HG02798 (cell line): ENCODE data around the gene CNKSR2.

Experiments used
- ATAC-seq: cut with Tn5 transposase; IDR thresholded peaks from one replicate; pipeline ENCODE4 v1.9.1; 2021; ENCODE audit warnings: mild to moderate bottlenecking; ENCODE audit not compliant: unreplicated experiment, poor library complexity

CNKSR2 gene

GRCh38 chrX:21590012-21590776 is 216.0 kb downstream of the CNKSR2 start:
- ATAC-seq, result no peak

DNA sequence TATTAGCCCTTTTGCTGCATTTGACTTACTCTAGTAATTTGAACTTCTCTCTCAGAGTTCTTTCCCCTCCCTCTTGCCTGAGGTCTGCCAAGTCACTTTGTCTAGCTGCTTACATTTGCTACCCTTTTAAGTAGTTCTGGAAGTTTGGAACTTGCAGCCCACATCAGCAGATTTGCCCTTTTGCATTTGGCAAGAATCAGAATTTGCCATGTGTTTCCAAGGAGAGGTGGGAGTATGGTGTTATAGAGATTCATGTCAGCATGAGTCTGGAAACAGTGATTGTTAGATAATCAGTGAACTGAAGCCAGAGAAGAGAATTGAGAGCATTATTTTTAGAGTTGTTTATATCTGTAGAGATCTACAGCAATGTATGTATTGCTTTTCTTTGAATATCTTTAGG is 231.8 kb downstream of the CNKSR2 start:
- no peak for ATAC-seq

DNA sequence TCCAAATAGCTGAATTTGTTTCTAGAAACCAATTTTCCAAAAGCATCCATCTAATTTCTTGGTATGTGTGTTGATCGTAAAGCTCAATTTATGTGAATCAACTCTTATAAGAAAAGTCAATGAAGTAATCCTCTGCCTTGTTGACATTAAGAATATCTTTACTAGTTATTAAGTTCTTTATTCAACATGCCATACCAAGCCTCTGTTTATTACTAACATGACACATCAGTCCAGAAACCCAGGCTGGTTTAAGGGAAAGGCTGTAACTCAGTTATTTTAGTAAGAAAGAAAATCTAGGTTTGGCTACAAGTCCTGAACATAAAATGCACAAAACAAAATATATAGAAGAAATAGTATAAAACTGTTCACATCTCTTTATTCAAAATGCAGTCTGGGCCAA is 235.9 kb downstream of the CNKSR2 start:
- no peak for ATAC-seq

GRCh38 chrX:21612154-21612553 is 237.9 kb downstream of the CNKSR2 start:
- ATAC-seq, result no peak

GRCh38 chrX:21616386-21616785 is 242.2 kb downstream of the CNKSR2 start:
- no peak for ATAC-seq

DNA sequence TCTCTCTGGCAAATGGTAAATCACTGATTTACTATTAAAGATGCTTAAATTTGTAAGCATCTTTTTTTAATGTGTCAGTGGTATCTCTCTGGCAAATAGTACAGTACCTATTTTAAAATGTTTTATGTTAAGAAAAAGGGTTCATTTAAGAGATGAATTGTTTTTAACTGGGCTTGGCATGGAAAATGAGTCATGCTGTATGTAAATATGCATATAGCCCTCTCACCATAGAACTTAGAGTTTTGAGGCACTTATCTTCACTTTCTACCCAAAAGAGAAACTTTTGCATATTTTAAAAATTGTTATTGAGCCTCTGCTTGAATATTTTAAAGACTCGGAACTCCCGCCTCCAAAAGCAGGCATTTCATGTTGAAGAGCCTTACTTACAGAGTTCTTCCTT is 246.0 kb downstream of the CNKSR2 start:
- ATAC-seq, result no peak

DNA sequence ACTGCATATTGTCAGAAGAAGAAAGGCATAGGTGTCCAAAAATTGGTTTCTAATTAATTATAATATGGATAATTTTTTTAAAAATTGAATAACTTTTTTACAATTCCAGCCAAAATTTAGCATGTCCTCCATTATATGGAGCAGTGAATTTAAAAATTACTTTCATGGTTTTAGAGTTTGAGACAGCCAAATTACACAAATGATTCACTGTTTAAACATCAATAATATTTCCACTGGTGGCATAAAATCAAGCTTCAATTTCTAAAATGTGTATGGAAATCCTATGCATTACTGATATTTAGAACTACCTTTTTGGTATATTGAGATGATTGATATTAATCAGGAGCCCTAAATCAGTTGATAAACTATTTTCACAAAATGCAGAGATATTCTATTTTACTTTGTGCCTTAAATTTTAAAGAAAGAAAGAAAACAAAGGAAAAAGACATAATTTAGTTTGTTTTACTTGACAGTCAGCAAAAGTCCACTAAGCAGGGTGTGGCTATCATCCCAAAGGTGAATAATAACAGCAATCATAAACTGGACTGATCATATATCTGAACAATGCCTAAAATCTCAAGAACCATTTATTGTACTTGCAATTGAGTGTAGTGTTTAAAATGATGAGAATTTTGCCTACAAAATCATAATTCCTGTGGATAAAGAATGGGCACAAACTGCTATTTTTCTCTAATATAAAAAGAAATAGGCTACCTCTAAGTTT is 249.7 kb downstream of the CNKSR2 start:
- ATAC-seq, result no peak

- ATAC-seq, result no peak
These were observed 257.8 kb downstream of the CNKSR2 start for GRCh38 chrX:21632027-21632426.

DNA sequence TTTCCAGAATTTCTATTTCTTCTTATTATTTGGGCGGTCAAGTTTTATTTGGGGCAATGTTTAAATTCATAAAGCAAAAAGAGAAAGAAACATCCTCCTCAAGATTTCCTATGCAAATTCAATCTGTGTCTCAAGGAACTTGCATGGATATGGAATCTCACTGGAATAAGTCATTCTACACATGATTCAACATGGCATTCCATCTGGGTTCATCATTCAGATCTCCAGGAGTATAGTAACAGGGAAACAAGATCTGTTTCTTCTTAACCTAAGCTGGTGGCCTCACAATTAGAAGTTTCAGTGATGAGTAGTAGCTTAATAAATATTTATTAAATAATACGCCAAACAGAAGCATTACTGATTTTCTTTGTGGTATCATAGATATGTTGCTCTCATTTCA is 264.1 kb downstream of the CNKSR2 start:
- ATAC-seq, result no peak

DNA sequence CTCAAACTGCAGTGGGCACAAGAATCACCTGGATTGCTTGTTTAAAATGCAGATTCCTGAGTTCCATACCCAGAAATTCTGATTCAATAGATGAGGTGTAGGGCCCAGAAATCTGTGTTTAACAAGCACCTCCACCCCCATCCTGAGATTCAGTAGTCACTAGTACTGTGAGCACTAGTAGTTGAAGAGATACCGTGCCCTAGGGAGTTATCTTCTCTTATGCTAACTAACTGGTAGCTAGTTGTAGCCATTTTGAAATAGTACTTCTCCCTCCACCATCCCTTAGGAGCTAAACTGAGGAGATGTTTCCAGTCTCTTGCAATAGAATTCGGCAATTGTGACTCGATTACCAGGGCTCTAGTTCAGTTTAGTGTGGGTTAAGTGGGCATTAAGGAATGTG is 265.6 kb downstream of the CNKSR2 start:
- ATAC-seq, result no peak

- no peak for ATAC-seq
These were observed 271.2 kb downstream of the CNKSR2 start for GRCh38 chrX:21645431-21645830.

DNA sequence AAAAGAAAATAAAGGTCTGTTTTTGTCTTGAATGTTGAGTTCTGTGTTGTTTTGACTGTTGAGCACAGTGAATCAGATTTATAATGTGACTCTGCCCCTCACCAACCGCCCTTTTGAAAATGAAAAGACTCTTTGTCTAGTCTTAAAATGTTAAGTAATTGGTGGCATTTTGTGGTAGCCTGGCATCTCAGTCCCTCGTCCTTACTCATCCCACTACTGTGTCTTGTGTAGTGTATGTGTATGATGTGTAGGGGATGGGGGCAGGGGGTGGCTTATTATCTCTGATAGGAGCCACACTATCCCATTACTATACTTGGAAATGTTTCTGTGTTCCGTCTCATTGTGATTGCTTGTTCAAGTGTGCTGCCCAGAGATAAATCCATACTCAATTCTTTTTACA is 271.7 kb downstream of the CNKSR2 start:
- ATAC-seq, result no peak

DNA sequence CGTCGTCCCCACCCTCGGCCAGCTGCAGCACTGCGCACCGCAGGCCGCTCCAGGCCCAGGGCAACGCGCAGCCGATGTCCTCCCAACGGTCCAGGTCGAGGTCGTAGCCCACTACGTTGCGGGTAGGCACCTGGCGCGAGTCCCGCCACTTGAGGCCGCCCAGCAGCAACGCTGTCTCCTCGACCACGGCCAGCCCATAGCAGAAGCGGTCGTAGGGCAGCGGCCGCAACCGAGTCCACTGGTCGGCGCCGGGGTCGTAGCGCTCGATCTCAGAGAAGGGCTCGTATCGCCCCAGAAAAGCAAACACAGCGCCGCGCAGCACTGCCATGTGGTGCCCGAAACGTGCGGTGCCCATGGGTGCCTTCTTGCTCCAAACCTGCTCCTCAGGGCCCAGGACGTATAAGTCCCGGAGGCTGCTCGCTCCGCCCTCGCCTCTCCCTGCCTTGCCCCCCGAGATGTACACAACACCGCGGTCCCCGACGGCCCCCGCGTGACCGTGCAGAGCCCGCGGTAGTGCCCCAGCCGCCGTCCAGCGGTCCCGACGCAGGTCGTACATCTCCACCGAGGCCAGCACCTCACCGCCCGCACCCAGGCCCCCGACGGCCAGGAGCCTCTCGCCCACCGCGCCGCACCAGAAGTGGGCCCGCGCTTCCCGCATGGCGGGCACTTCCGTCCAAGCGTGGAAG is 281.8 kb downstream of the CNKSR2 start:
- ATAC-seq, result peak; percentile 29

DNA sequence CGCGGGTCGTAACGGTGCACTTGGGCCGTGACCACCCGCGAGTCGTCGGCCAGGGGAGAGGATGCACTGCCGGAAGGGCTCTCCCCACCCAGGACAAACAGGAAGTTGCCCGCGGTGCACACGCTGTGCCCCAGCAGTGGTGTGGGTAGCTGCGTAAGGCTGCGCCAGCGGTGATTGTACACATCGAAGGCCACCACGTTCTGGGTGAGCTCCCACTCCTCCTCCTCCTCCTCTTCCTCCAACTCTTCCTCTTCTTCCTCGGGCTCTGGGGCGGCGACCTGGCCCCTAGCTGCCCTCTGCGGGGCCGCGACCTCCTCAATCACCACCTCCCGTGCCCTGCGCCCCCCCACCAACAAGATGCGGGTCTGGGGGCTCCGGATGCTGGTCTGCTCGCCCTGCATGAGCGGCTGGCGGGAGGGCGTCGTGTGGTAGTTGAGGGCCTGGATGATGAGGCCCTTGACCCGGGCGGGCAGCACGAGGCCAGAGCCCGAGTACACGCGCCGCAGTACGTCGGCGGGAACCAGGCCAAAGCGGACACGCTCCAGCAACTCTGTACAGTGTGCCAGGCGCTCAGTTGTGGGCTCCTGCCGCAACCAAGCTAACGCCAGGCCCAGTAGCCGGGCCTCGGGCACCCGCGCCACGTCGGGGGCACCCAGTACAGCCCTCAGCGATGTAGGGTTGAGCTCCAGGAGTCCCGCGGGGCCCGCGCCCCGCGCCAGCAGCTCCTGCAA is 282.5 kb downstream of the CNKSR2 start:
- peak; percentile 50 for ATAC-seq

DNA sequence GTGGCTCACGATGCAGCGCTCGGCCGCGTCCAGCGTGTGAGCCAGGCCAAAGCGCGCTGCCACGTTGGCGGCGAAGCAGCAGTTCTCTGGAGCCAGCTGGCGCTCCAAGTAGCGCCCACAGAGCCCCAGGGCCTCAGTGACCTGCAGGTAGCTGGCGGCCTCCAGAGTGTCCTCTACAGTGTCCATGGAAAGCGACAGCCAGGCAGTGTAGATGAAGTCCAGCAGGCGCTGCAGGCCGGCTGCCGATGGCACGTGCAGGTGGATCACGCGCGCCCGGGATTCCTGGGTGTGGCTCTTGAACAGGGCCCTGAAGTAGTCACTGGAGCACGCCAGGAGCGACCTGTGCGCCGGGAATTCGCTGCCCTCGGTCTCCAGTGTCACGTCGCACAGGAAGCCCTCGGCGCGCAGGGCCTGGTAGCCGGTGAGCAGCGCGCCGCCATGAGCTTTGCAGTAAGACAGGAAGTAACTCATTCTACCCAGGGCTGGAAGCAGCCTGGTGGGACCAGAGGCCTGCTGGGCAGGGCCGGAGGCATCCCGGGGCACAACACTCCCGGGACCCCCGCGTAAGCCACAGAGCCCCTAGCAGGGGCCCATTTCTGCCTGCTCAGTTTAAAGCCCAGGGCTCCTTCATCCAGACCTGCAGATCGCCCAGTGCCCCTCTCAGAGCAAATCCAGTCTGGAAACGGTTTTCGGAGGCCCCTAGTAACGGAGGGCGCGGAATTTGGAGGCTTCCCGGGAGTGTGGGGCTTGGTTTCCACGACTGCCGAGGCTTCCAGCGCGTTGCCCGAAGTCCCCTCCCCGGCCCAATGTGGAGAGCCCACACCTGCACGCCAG is 283.3 kb downstream of the CNKSR2 start:
- peak; percentile 8 for ATAC-seq

- peak; percentile 49 for ATAC-seq
These were observed 284.0 kb downstream of the CNKSR2 start, which contains the start of gene KLHL34 for GRCh38 chrX:21658152-21658737. Gene KLHL34 (minus strand): TSS chrX:21658330. CDS start chrX:21657788, 542 bp downstream.

GRCh38 chrX:21658746-21659145 is 284.5 kb downstream of the CNKSR2 start:
- peak; percentile 47 for ATAC-seq

DNA sequence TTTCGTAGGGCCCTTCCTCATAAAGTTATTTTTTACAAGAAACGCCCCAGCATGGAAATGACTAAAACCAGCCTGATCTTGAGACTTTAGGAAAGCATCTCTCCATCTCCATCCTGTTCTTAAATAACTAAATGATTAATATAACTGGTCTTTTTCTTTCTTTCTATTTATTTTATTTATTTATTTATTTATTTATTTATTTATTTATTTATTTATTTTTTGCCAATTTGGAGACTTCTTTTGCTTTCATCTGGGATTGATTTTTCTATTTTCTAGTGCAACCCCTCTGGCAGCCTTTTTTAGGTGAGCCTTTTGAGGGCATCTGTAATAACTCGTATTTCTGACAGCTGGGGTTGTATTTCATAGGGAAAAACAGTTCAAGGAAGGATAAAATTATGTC is 285.1 kb downstream of the CNKSR2 start:
- ATAC-seq, result no peak

GRCh38 chrX:21660156-21660555 is 285.9 kb downstream of the CNKSR2 start:
- no peak for ATAC-seq
